Upper lobe of left lung (tissue), 4 donors: Measurements from ENCODE around the gene BTN3A1.

ENCODE experiments used
- CTCF ChIP-seq, 6 experiments: fragments of 450-650 bp in 4 of 6; fragments of 200-600 bp in 2 of 6; sonication (generic) in 2 of 6; IDR thresholded peaks; one replicate each; pipeline ENCODE4 v1.5.1; 2016 to 2019; ENCODE audit warnings: antibody characterized with exemption in 6 of 6
- POLR2A ChIP-seq, 4 donors: fragments of 450-650 bp; IDR thresholded peaks; one replicate each; pipeline ENCODE4 v1.5.1; 2016 to 2017; ENCODE audit warnings: antibody characterized with exemption in 4 of 4, mild to moderate bottlenecking in 2 of 4
- POLR2AphosphoS5 ChIP-seq, 2 donors: sonication (generic); formaldehyde crosslinking; IDR thresholded peaks; one replicate each; pipeline ENCODE4 v1.5.1; 2017; ENCODE audit warnings: antibody characterized with exemption in 2 of 2

GRCh38 chr6:26455357-26455970, 53.4 kb downstream of the BTN3A1 start:
- TF ChIP-seq CTCF (IDR thresholded peaks at IDR 0.05), result no peak
- TF ChIP-seq POLR2AphosphoS5 (IDR thresholded peaks at IDR 0.05), result no peak
- TF ChIP-seq POLR2A (IDR thresholded peaks at IDR 0.05), result no peak
